ENCODE results near the gene ATF3. TPM values are rescaled to one million over a fixed set of nuclear protein-coding genes. Genes with fewer than 3 reads are reported as not detected.

The ATF3 gene
- total and polyA plus RNA-seq, 2 of the 4 experiments (the other 2 are of a cell fraction): 9.9 to 12.3 TPM

DNA sequence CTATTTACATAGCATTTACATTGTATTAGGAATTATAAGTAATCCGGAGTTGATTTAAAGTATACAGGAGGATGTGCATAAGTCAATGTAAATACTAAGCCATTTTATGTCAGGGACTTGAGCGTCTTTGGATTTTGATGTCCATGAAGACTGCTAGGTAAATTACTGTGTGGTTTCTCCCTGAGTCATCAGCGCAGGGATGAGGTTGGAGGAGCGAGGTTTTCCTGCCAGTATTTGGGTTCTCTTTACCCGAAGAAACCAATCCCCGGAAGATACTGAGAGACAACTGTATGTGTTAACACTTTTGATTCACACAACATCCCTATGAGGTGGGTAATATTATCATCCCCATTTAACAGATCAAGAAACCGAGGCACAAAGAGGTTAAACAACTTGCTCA, 61.7 kb downstream of the ATF3 start:
- H2BK5ac ChIP-seq (ENCODE audit: low read depth, low read length, poor library complexity, severe bottlenecking): no peak overlapping the region
- no peak overlapping the region for H3K18ac ChIP-seq (ENCODE audit: low read depth, low read length)
- H2AK9ac ChIP-seq (replicated peaks; ENCODE audit: low read depth, low read length, poor library complexity): no peak overlapping the region
- WGBS, 2 experiments (ENCODE audit: extremely low coverage in 2 of 2, insufficient read length in 1 of 2): no CpG with 5 or more reads among the region's 7 CpGs
- H3K36me3 ChIP-seq (ENCODE audit: control insufficient read depth, insufficient read depth, low read length): no peaks in the 10 kb centered on the region
- H3K4me3 ChIP-seq (ENCODE audit: insufficient read depth, low read depth, low read length): no peak overlapping the region
- TF ChIP-seq CEBPB (IDR thresholded peaks at IDR 0.05; ENCODE audit: low read depth, low read length) (no peak), RCOR1 (IDR thresholded peaks at IDR 0.05; ENCODE audit: insufficient replicate concordance, low read length) (no peak), FOS (IDR thresholded peaks at IDR 0.05; ENCODE audit: low read depth, low read length) (no peak), NFE2L2 (IDR thresholded peaks at IDR 0.05; ENCODE audit: low read depth, low read length) (no peak), MAFK (IDR thresholded peaks at IDR 0.05; ENCODE audit: low read depth, low read length) (no peak), RFX5 (IDR thresholded peaks at IDR 0.05; ENCODE audit: low read depth, low read length) (no peak), MXI1 (IDR thresholded peaks at IDR 0.05; ENCODE audit: borderline replicate concordance, low read depth, low read length) (no peak), RAD21 (IDR thresholded peaks at IDR 0.05; ENCODE audit: low read length) (no peak), MAZ (IDR thresholded peaks at IDR 0.05; ENCODE audit: borderline replicate concordance, low read depth, low read length) (no peak), BHLHE40 (IDR thresholded peaks at IDR 0.05; ENCODE audit: low read depth, low read length) (no peak), POLR2A (IDR thresholded peaks at IDR 0.05; ENCODE audit: low read depth, low read length) (no peak), CHD1 (IDR thresholded peaks at IDR 0.05; ENCODE audit: low read depth, low read length) (no peak), SMC3 (IDR thresholded peaks at IDR 0.05; ENCODE audit: low read depth, low read length) (no peak)
- TF ChIP-seq, protein P1, sequence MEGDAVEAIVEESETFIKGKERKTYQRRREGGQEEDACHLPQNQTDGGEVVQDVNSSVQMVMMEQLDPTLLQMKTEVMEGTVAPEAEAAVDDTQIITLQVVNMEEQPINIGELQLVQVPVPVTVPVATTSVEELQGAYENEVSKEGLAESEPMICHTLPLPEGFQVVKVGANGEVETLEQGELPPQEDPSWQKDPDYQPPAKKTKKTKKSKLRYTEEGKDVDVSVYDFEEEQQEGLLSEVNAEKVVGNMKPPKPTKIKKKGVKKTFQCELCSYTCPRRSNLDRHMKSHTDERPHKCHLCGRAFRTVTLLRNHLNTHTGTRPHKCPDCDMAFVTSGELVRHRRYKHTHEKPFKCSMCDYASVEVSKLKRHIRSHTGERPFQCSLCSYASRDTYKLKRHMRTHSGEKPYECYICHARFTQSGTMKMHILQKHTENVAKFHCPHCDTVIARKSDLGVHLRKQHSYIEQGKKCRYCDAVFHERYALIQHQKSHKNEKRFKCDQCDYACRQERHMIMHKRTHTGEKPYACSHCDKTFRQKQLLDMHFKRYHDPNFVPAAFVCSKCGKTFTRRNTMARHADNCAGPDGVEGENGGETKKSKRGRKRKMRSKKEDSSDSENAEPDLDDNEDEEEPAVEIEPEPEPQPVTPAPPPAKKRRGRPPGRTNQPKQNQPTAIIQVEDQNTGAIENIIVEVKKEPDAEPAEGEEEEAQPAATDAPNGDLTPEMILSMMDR (conservative IDR thresholded peaks at IDR 0.05; ENCODE audit: low read depth, low read length): no peak
- TF ChIP-seq, protein P2, sequence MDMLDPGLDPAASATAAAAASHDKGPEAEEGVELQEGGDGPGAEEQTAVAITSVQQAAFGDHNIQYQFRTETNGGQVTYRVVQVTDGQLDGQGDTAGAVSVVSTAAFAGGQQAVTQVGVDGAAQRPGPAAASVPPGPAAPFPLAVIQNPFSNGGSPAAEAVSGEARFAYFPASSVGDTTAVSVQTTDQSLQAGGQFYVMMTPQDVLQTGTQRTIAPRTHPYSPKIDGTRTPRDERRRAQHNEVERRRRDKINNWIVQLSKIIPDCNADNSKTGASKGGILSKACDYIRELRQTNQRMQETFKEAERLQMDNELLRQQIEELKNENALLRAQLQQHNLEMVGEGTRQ (IDR thresholded peaks at IDR 0.05; ENCODE audit: low read depth, low read length): no peak
- TF ChIP-seq, protein P3, sequence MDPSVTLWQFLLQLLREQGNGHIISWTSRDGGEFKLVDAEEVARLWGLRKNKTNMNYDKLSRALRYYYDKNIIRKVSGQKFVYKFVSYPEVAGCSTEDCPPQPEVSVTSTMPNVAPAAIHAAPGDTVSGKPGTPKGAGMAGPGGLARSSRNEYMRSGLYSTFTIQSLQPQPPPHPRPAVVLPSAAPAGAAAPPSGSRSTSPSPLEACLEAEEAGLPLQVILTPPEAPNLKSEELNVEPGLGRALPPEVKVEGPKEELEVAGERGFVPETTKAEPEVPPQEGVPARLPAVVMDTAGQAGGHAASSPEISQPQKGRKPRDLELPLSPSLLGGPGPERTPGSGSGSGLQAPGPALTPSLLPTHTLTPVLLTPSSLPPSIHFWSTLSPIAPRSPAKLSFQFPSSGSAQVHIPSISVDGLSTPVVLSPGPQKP (IDR thresholded peaks at IDR 0.05; ENCODE audit: borderline replicate concordance, low read depth, low read length): no peak
- H3K9me1 ChIP-seq (ENCODE audit: insufficient read depth, low read length): peaks cover 13% of the 10 kb centered on the region; the same call in 1 of the 2 replicates
- dilution Hi-C loops (cut with HindIII; ENCODE audit: low sequenced_read_pairs, unreplicated experiment) (no loop called here), intact Hi-C loops (cut with micrococcal nuclease) (no loop called here), in situ Hi-C loops (cut with MboI; ENCODE audit: low sequenced_read_pairs) (loop anchor here (25.0 kb wide), 1 partner anchor 317 kb away; no protein-coding TSS in a partner anchor)
- no peak overlapping the region for H3K4me2 ChIP-seq (ENCODE audit: low read depth, low read length)
- no peak overlapping the region for H3K56ac ChIP-seq (ENCODE audit: extremely low read depth, insufficient read depth, low read length)
- no peak overlapping the region for H4K5ac ChIP-seq (ENCODE audit: low read depth, low read length)
- H4K20me1 ChIP-seq (ENCODE audit: insufficient read depth, low read length): peaks cover 7% of the 10 kb centered on the region; the same call in 1 of the 2 replicates
- no peak overlapping the region for H4K8ac ChIP-seq (ENCODE audit: low read depth in 2 of 2, low read length in 2 of 2)
- H3K9me3 ChIP-seq (ENCODE audit: control insufficient read depth, insufficient read depth, low read length): no peaks in the 10 kb centered on the region
- ChIA-PET POLR2A (ENCODE audit: unreplicated experiment) (no interaction called here), CTCF (no interaction called here)
- no peak overlapping the region for H2AFZ ChIP-seq (replicated peaks; ENCODE audit: low read length, poor library complexity)
- peaks cover 15% of the 10 kb centered on the region for H3K4me1 ChIP-seq (ENCODE audit: control insufficient read depth, insufficient read depth, low read length)
- ATAC-seq (ENCODE audit: low read depth): no peak
- no peak overlapping the region for H3K14ac ChIP-seq (replicated peaks; ENCODE audit: low read depth, low read length)
- DNase-seq: no peak
- no peaks in the 10 kb centered on the region for H3K27me3 ChIP-seq (ENCODE audit: control insufficient read depth, insufficient read depth, low read length)
- H2BK120ac ChIP-seq (ENCODE audit: low read depth, low read length): no peak overlapping the region
- no peak overlapping the region; the same call in 1 of the 2 replicates for H3K4ac ChIP-seq (ENCODE audit: low read depth, low read length)
- H2AK5ac ChIP-seq (ENCODE audit: low read depth, low read length): no peak overlapping the region
- no peak overlapping the region for H4K91ac ChIP-seq (ENCODE audit: insufficient read depth, low read depth, low read length)
- no peak overlapping the region for H3K23ac ChIP-seq (ENCODE audit: low read depth, low read length)
- BruUV-seq (replicated peaks): no TSS peak
- H2BK15ac ChIP-seq (ENCODE audit: low read depth, low read length): no peak overlapping the region
- no peak overlapping the region for H3K27ac ChIP-seq (ENCODE audit: insufficient read depth, low read length)
- H3K79me1 ChIP-seq (ENCODE audit: low read depth in 1 of 2, low read length in 2 of 2): no peaks in the 10 kb centered on the region
- no peak overlapping the region for H2BK20ac ChIP-seq (ENCODE audit: low read depth, low read length)
- H3K9ac ChIP-seq (ENCODE audit: low read depth, low read length): no peak overlapping the region
